NCI-H1417 (cell line): ENCODE measurements around the gene IRGC.
"Not testable (repeated sequence)": the region's sequence is repeated elsewhere in the genome, so short reads cannot be mapped to it uniquely, and the experiment has no call there.

ENCODE experiments used
- DNase-seq, 3 experiments: peaks; one replicate each; lab custom pipeline; 2025; lab: John Stamatoyannopoulos, UW

IRGC gene

GRCh38 chr19:43754503-43755255, 38.8 kb downstream of the IRGC start, which contains the start of gene SMG9:
SMG9 (minus strand) TSS chr19:43754962; CDS start chr19:43750741, 4,221 bp downstream.
- DNase-seq: peak; percentile 98 to 99 (median 98)

- DNase-seq: peak; percentile 76 to 90 (median 87)
Measured at GRCh38 chr19:43755256-43755801, 39.5 kb downstream of the IRGC start.

- no peak for DNase-seq
Measured at GRCh38 chr19:43759515-43759914, 43.6 kb downstream of the IRGC start.

- no peak for DNase-seq
Measured at GRCh38 chr19:43760941-43761340, 45.1 kb downstream of the IRGC start.

- no peak for DNase-seq
Measured at GRCh38 chr19:43762814-43763213, 46.9 kb downstream of the IRGC start.

GRCh38 chr19:43763473-43763939, 47.6 kb downstream of the IRGC start:
- no peak for DNase-seq

- not testable (repeated sequence) for DNase-seq
Measured at GRCh38 chr19:43764684-43765083, 48.8 kb downstream of the IRGC start.

- DNase-seq: no peak
Measured at GRCh38 chr19:43765109-43765876, 49.4 kb downstream of the IRGC start.

GRCh38 chr19:43766755-43767043, 50.8 kb downstream of the IRGC start:
- DNase-seq: no peak

- no peak for DNase-seq
Measured at GRCh38 chr19:43767316-43767715, 51.4 kb downstream of the IRGC start.

- no peak for DNase-seq
Measured at GRCh38 chr19:43767818-43768217, 51.9 kb downstream of the IRGC start.

- no peak for DNase-seq
Measured at GRCh38 chr19:43768273-43769050, 52.6 kb downstream of the IRGC start.

GRCh38 chr19:43769256-43769655, 53.4 kb downstream of the IRGC start:
- DNase-seq: no peak
